GM12873 (cell line): ENCODE measurements around the gene APOE.

Experiments
- CTCF ChIP-seq: IDR thresholded peaks from 2 replicates; pipeline ENCODE4 v1.5.1; 2012; ENCODE audit warnings: low read depth, mild to moderate bottlenecking, moderate library complexity, low read length, control low read depth; ENCODE audit not compliant: insufficient read depth; ENCODE audit errors: missing control alignments

APOE gene

GRCh38 chr19:44925114-44925891 lies 19.7 kb downstream of the APOE start:
- no peak for TF ChIP-seq CTCF

GRCh38 chr19:44927746-44928145 lies 22.1 kb downstream of the APOE start:
- TF ChIP-seq CTCF = no peak

- no peak for TF ChIP-seq CTCF
Observed at GRCh38 chr19:44930088-44930487, 24.5 kb downstream of the APOE start.

GRCh38 chr19:44931541-44931940 lies 25.9 kb downstream of the APOE start:
- TF ChIP-seq CTCF = no peak

GRCh38 chr19:44939668-44940067 lies 34.1 kb downstream of the APOE start:
- TF ChIP-seq CTCF = no peak

- no peak for TF ChIP-seq CTCF
Observed at GRCh38 chr19:44942067-44942571, 36.5 kb downstream of the APOE start, which contains the start of gene APOC4. TSS of gene APOC4 (plus strand) at chr19:44942237. CDS start at chr19:44942278, 41 bp downstream.

- peak; percentile 43 for TF ChIP-seq CTCF
Observed at GRCh38 chr19:44943801-44944249, 38.2 kb downstream of the APOE start.
